PFSK-1 (cell line): ENCODE measurements around the gene KSR2.

Experiments
- FOXP2 ChIP-seq: optimal IDR thresholded peaks from 2 replicates; pipeline ENCODE3; 2011; ENCODE audit warnings: borderline replicate concordance, control low read depth, inconsistent platforms; ENCODE audit not compliant: insufficient read depth; ENCODE audit errors: extremely low read length, extremely low read depth
- POLR2AphosphoS5 ChIP-seq: IDR thresholded peaks from 2 replicates; pipeline ENCODE4 v1.6.1; 2012; ENCODE audit warnings: low read depth, mild to moderate bottlenecking, control low read depth, low read length, moderate library complexity
- REST ChIP-seq, 2 experiments: IDR thresholded peaks; 2 replicates each; pipeline versions ENCODE4 v1.6.1 to v1.8.0; 2011 to 2012; ENCODE audit warnings: low read depth in 2 of 2, low read length in 2 of 2, control low read depth in 1 of 2, inconsistent platforms in 1 of 2, mild to moderate bottlenecking in 1 of 2, moderate library complexity in 1 of 2; ENCODE audit not compliant: insufficient read depth in 1 of 2
- SIN3A ChIP-seq: IDR thresholded peaks from 2 replicates; pipeline ENCODE4 v1.6.1; 2012; ENCODE audit warnings: mild to moderate bottlenecking, low read length, moderate library complexity, borderline replicate concordance; ENCODE audit not compliant: insufficient read depth
- TAF1 ChIP-seq: IDR thresholded peaks from 2 replicates; pipeline ENCODE4 v1.6.1; 2012; ENCODE audit warnings: low read length, control low read depth, borderline replicate concordance; ENCODE audit not compliant: insufficient read depth

- no peak for TF ChIP-seq POLR2AphosphoS5
- no peak for TF ChIP-seq REST (IDR thresholded peaks at IDR 0.05; ENCODE audit: insufficient read depth in 1 of 2, low read depth in 2 of 2, low read length in 2 of 2)
- no peak for TF ChIP-seq SIN3A
- no peak for TF ChIP-seq TAF1
- no peak for TF ChIP-seq FOXP2
Measured at GRCh38 chr12:117522559-117522958, 446.2 kb downstream of the KSR2 start.
